D721Med (cell line): ENCODE data around the gene SLC11A1.
A peak's percentile ranks its signal among the peaks of the same experiment; 100 is the strongest.

Experiments used
- DNase-seq: peaks from one replicate; pipeline ENCODE4 v3.0.0; 2011; ENCODE audit warnings: low spot score; ENCODE audit not compliant: insufficient read length
- FAIRE-seq: peaks from 2 replicates; lab custom pipeline; 2011; peaks lifted over from hg19 to GRCh38; lab: Jason Lieb, UNC
- TF ChIP-seq, protein P1 (sequence below): IDR thresholded peaks from 2 replicates; pipeline ENCODE4 v1.5.1; 2012; ENCODE audit warnings: mild to moderate bottlenecking, control low read depth; ENCODE audit not compliant: insufficient read depth; ENCODE audit errors: missing control alignments

SLC11A1 gene

DNA sequence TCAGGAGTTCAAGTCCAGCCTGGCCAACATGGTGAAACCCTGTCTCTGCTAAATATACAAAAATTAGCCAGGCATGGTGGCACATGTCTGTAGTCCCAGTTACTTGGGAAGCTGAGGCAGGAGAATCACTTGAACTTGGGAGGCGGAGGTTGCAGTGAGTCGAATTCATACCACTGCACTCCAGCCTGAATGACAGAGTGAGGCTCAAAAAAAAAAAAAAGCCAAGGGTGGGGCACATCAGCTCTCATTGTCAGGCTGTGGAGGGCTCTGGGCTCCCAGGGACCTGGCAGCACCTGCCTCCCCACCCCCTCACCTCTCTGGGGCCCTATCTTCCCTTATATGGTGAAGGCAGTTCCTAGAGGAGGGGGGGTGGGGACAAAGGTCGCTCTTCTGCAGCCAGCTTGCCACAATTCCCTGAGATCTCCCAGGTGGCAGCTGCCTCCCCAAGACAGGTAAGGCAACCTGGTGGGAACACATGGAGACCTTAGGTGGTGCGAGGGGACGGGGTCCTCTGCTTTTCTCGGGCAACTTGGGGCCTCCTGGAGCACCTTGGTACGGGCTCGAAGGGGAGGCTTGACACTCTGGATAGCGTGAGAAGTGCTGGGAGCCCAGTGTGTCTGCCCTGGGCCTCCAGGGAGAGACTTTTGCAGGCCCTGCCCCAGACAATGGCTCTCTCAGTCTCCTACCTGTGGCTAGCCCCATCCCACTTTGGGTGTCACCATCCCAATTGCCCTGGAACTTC, 36.8 kb downstream of the SLC11A1 start, which contains the start of gene VIL1:
Gene VIL1, plus strand, starts transcription at position 407 of the 742 bp plus-strand sequence. CDS start 4,656 bp downstream, outside the sequence.
- TF ChIP-seq, protein P1, sequence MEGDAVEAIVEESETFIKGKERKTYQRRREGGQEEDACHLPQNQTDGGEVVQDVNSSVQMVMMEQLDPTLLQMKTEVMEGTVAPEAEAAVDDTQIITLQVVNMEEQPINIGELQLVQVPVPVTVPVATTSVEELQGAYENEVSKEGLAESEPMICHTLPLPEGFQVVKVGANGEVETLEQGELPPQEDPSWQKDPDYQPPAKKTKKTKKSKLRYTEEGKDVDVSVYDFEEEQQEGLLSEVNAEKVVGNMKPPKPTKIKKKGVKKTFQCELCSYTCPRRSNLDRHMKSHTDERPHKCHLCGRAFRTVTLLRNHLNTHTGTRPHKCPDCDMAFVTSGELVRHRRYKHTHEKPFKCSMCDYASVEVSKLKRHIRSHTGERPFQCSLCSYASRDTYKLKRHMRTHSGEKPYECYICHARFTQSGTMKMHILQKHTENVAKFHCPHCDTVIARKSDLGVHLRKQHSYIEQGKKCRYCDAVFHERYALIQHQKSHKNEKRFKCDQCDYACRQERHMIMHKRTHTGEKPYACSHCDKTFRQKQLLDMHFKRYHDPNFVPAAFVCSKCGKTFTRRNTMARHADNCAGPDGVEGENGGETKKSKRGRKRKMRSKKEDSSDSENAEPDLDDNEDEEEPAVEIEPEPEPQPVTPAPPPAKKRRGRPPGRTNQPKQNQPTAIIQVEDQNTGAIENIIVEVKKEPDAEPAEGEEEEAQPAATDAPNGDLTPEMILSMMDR = no peak
- no peak for DNase-seq
- no peak for FAIRE-seq

DNA sequence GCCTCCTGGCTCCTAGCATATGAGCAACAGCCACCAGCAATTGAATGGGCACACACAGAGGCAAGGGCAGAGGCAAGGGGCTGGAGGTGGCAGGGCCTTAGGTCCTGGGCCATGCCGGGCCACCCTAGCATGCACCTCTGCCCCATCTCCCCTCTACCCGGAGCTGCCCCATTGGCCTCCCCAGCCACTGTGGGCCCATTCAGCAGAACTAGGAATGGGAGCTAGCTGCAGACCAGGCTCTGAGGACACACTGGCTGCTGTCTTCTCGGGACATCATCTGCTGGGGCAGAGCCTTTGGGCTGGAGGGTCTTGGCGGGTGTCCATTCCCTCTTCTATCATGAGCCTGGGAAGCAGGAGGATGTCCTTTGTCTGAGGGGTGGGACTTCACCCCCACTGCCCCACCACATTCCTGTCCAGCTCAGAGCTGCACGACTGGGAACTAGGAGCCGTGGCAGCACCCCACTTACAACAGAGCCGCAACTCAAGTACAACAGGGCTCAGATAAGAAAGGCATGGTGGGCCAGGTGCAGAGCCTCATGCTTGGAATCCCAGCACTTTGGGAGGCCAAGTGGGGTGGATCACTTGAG, 37.6 kb downstream of the SLC11A1 start:
- TF ChIP-seq, protein P1 = no peak
- FAIRE-seq = no peak
- peak; percentile 6 for DNase-seq

DNA sequence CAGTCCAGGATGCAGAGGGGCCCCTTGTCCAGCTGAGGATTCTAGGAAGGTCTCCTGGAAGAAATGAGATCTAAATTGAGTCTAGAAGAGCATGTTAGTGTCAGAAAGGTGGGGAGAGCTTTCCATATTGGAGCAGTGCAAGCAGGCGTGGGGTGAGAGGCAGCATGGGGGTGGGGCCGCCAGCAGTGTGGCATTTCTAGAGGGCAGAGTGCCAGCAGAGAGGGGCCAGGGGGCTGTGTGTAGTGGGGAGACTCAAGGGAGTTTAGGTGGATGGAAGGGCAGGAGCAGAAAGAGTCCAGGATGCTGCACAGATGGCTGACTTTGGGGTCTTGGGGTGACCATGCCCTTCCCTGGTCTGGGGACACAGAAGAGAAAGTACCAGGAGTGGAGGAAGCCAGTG, 39.0 kb downstream of the SLC11A1 start:
- no peak for FAIRE-seq
- TF ChIP-seq, protein P1 = no peak

DNA sequence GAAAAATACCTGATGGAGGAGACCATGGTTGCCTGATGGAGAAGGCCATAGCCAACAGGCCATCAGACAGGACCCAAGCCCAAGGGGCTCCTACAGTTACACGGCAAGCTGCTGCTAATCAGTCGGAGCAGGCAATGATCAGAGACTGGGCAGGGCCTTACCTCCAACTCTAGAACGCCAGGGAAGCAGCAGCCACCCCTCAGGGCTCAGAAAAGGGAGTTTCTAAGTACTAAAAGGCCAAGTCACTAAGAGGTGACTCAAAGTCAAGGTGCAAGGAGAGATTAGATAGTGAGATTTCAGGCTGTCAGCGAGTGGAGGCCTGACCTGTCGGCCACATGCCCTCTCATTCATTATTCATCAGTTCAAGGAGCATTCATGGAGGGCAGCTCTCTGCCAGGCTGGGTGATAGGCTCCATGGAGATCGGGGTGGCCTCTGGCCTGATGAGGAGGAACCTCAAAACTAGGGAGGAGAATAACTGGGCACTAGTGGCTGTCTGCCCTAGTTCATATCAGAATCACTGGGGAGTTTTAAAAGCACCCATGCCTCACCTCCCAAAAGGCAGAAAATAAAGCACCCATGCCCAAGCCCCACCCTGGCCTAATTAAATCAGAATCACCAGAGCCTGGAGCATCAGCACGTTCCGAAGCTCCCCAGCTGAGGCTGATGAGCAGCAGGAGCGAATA, 40.5 kb downstream of the SLC11A1 start:
- TF ChIP-seq, protein P1 = no peak
- DNase-seq = no peak
- FAIRE-seq = no peak

More for the DNA sequence above, 39.0 kb downstream of the SLC11A1 start:
- no peak for DNase-seq

DNA sequence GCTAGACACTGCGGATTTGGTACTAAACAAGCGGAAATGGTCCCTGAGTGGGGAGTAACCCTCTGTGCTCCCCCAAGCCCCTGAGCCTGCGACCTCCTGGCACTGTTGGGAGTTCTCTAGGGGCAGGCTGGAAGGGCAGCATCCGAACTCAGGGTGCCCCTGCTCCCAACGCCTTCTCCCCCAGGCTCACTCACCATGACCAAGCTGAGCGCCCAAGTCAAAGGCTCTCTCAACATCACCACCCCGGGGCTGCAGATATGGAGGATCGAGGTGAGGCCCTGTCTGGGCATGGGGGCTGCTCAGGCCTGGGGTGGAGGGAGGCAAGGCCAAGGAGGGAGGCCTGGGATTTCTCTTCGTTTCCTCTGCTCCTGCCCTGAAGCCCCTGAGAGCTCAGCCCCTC, 41.5 kb downstream of the SLC11A1 start:
- TF ChIP-seq, protein P1 = no peak
- no peak for FAIRE-seq

DNA sequence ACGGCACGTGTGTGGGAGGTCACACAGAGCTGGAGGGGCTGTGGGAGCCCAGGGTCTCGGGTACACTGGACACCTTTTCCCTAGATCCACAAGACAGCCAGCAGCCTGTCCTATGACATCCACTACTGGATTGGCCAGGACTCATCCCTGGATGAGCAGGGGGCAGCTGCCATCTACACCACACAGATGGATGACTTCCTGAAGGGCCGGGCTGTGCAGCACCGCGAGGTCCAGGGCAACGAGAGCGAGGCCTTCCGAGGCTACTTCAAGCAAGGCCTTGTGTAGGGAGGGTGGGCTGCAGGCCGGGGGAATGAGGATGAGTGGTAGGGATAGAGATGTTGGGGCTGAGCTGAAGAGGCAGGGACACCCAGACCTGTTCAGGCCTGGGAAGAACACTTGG, 43.5 kb downstream of the SLC11A1 start:
- FAIRE-seq = no peak
- TF ChIP-seq, protein P1 = no peak

More for the DNA sequence above, 41.5 kb downstream of the SLC11A1 start:
- DNase-seq = no peak

DNA sequence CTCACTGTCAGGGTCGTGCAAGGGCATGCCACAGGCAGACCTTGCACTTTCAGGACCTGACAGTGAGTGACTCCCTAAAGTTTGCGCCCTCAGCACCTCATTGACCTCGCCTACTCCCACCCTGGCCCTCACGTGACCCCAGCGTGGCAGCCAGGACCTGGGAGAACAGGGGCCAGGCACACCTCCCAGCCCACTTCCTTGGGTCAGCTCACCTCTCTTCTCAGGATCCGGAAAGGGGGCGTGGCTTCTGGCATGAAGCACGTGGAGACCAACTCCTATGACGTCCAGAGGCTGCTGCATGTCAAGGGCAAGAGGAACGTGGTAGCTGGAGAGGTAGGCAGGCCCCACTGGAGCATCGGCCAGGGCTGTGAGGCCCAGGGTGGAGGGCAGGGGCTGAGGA, 45.7 kb downstream of the SLC11A1 start:
- no peak for FAIRE-seq
- TF ChIP-seq, protein P1 = no peak
- DNase-seq = no peak

More for the DNA sequence above, 43.5 kb downstream of the SLC11A1 start:
- no peak for DNase-seq
